GM18870 (cell line): ENCODE measurements around the gene COQ8B.
"Not testable (repeated sequence)": the region's sequence is repeated elsewhere in the genome, so short reads cannot be mapped to it uniquely, and the experiment has no call there.

Source experiments
- ATAC-seq: cut with Tn5 transposase; IDR thresholded peaks from one replicate; pipeline ENCODE4 v1.9.1; 2021; ENCODE audit warnings: moderate library complexity; ENCODE audit not compliant: unreplicated experiment

COQ8B gene

GRCh38 chr19:40742886-40743285 lies 26.2 kb upstream of the COQ8B start:
- ATAC-seq = no peak

- ATAC-seq = no peak
These were observed 25.8 kb upstream of the COQ8B start for GRCh38 chr19:40742477-40742876.

- no peak for ATAC-seq
These were observed 25.1 kb upstream of the COQ8B start for GRCh38 chr19:40741527-40742390.

- ATAC-seq = no peak
These were observed 24.1 kb upstream of the COQ8B start for GRCh38 chr19:40740747-40741146.

- ATAC-seq = no peak
These were observed 23.4 kb upstream of the COQ8B start for GRCh38 chr19:40739871-40740703.

GRCh38 chr19:40739030-40739839 lies 22.5 kb upstream of the COQ8B start:
- ATAC-seq = no peak

GRCh38 chr19:40737102-40737644 lies 20.5 kb upstream of the COQ8B start:
- ATAC-seq = no peak

GRCh38 chr19:40736661-40737060 lies 20.0 kb upstream of the COQ8B start:
- ATAC-seq = no peak

GRCh38 chr19:40735013-40735771 lies 18.5 kb upstream of the COQ8B start:
- no peak for ATAC-seq

- no peak for ATAC-seq
These were observed 16.5 kb upstream of the COQ8B start for GRCh38 chr19:40733149-40733548.

- not testable (repeated sequence) for ATAC-seq
These were observed 15.6 kb upstream of the COQ8B start for GRCh38 chr19:40732304-40732703.

- ATAC-seq = not testable (repeated sequence)
These were observed 13.4 kb upstream of the COQ8B start for GRCh38 chr19:40730065-40730464.

GRCh38 chr19:40726279-40726678 lies 9.6 kb upstream of the COQ8B start:
- ATAC-seq = no peak

GRCh38 chr19:40724855-40725254 lies 8.2 kb upstream of the COQ8B start:
- no peak for ATAC-seq

- ATAC-seq = no peak
These were observed 7.6 kb upstream of the COQ8B start for GRCh38 chr19:40724315-40724714.

GRCh38 chr19:40723661-40724254 lies 7.1 kb upstream of the COQ8B start:
- no peak for ATAC-seq

GRCh38 chr19:40721936-40722661 lies 5.4 kb upstream of the COQ8B start:
- no peak for ATAC-seq

GRCh38 chr19:40721140-40721486 lies 4.4 kb upstream of the COQ8B start:
- no peak for ATAC-seq

GRCh38 chr19:40719414-40719894 lies 2.8 kb upstream of the COQ8B start:
- no peak for ATAC-seq
